RCC 7860 (cell line): ENCODE results near the gene TRIM28.
"Not testable (repeated sequence)": the region's sequence is repeated elsewhere in the genome, so short reads cannot be mapped to it uniquely, and the experiment has no call there.

Experiments used
- DNase-seq: peaks from one replicate; pipeline ENCODE4 v3.0.0-alpha.2; 2015; ENCODE audit warnings: low spot score
- FAIRE-seq: peaks from 2 replicates; lab custom pipeline; 2012; peaks lifted over from hg19 to GRCh38; lab: Jason Lieb, UNC

Gene TRIM28

GRCh38 chr19:58543826-58544590 lies at the start of gene TRIM28:
Gene TRIM28 (plus strand): TSS chr19:58544064. CDS start chr19:58544758, 694 bp downstream.
- DNase-seq (peak; percentile 97), FAIRE-seq (peak; percentile 80)

DNA sequence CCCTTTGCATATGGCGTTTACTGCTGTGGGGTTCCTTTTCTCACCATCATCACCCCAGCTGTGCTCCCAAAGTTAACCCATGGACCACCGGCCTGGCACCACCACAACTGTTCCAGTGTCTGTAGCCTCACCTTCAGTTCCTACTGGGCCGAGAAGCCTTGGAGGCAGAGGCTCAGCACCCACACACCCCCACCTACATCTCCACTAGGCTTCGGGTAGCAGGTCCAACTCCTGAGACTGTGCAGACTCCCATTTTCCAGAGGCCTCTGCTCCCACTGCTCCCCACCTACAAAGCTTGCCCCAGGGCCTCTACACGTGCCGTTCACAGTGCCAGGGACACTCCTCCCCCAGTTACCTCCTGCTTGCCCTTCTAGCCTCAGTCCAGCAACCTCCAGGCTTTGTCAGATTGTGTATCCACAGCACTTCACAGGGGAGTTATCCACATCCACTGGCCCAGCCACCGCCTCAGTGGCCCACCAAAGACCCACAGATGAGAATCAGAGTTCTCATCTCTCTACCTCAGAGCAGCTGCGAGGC lies 46.2 kb upstream of the TRIM28 start:
- FAIRE-seq (no peak), DNase-seq (no peak)

GRCh38 chr19:58498316-58499020 lies 45.4 kb upstream of the TRIM28 start:
- DNase-seq (no peak), FAIRE-seq (no peak)

GRCh38 chr19:58499021-58499927 lies 44.6 kb upstream of the TRIM28 start:
- FAIRE-seq (no peak), DNase-seq (peak; percentile 45)

DNA sequence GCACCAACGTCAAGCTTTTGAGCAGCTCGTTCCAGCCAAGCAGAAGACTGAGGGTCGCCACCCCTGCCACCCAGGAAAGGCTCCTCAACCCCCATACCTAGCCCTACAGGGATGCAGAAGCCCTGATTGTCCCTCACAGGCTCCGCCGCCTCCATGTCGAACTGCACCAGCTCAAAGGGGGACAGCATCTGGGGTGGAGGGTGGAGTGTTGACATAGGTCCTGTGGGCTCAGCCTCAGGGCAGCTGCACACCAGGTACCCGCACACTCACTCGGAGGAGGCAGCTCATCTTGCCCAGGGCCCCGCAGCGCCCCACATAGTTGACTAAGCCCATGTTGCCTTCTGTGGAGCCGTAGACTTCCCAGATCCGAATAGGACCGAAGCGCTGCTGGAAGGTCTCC lies 43.6 kb upstream of the TRIM28 start:
- no peak for DNase-seq
- no peak for FAIRE-seq

- DNase-seq, FAIRE-seq: not testable (repeated sequence)
Observed at GRCh38 chr19:58507602-58508223, 36.2 kb upstream of the TRIM28 start.

DNA sequence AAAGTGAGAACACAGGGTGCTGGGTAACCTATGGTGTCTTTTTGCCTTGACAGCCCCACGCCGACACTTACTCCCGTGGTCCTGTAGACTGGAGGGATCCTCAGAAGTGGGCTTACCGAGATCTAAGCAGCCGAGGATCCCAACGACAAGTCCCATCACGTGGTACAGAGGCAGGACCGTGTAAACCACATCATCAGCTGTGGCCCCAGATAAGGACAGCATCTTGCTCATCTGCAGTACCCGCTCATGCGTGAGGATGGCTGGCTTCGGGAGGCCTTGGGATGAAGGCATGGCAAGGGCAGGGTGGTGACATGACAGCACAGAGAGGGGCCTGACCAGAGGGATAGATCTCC lies 34.2 kb upstream of the TRIM28 start:
- peak; percentile 5 for DNase-seq
- FAIRE-seq: no peak

GRCh38 chr19:58510084-58510862 lies 33.6 kb upstream of the TRIM28 start:
- DNase-seq (no peak), FAIRE-seq (no peak)

DNA sequence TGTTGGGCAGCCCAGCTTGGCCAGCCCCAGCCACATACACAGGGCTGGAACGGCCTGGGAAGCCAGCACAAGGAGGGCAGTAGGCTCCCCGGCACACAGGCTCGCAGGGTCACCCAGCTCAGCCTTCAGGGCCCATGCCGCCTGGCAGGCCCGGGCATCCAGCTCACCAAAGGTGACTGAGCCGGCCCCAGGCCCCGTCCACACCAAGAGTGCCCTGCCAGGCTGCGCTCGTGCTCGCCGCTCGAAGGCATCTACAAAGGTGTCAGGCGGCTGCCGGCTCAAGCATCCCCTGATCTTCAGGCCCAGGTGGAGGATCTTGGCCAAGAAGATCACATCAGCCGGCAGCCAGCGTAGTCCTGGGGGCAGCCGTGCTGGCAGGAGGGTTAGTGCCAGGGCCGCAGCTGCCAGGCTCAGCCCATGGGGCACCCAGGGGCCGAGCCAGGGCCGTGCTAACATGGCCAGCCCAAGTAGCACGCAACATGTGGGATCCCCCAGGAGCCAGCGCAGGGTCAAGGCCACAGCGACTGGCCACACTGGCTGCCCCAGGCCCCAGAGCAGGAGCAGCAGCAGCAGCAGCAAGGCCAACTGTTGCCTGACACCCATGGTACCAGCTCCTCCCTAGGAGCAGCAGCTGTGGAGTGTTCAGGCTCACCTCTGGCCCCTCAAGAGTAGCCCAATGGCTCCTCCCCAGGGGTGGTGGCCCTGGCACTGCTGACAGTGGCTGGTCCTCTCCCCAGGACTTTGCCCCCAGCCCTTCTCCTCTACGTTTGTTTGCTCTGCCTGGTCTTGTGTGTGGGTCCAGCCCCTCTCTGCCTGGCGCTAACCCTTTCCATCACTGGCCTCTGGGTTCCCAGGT lies 32.3 kb upstream of the TRIM28 start, which contains the start of gene SLC27A5:
Gene SLC27A5, minus strand, starts transcription at position 640 of the 856 bp plus-strand sequence. Its CDS starts 37 bp downstream, at position 603.
- FAIRE-seq: no peak
- no peak for DNase-seq

DNA sequence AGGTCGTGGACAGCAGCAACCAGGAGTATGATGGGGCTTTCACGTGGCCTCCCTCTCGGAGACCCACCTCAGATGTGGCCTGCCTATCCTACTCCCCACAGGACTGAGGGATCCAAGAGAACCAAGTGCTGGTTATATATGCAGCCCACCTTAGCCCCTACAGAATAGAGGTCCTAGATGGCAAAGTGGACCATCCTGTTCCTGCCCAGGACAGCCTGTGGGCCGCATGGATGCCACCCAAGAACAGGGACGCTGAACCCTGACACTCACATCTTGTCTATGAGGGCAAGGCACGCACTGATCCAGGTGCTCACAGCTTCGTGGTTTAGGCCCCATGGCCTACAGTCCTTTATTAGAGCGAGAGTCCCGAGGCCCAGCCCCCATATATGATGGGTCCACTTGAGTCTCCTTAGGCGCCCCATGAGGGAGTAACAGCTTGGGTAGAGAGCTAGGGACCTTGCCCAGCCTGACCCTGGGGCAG lies 30.6 kb upstream of the TRIM28 start:
- FAIRE-seq (no peak), DNase-seq (no peak)

- FAIRE-seq: no peak
- DNase-seq: no peak
Observed at GRCh38 chr19:58513694-58514563, 29.9 kb upstream of the TRIM28 start.

DNA sequence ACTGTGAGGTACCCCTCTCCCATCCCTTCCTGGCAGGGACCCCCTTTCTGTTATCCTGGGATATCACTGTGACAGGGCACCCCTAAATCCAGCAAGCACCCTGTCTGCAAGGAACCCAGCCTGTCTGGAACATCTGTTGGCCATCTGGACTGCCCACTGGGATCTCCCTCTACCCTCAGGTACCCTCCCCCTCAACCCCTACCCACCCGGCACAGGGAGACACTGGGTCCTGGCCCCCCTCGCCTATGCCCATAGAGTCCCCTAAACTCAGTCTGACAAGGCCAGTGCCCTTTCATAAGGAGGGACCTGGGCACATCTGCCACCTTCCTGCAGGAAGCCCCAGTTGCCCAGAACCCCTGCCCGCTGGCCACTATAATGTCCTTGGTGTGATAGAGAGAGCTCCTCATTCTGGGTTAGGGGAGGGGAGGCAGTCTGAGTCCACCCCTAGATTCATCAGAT lies 29.3 kb upstream of the TRIM28 start:
- no peak for DNase-seq
- FAIRE-seq: no peak

DNA sequence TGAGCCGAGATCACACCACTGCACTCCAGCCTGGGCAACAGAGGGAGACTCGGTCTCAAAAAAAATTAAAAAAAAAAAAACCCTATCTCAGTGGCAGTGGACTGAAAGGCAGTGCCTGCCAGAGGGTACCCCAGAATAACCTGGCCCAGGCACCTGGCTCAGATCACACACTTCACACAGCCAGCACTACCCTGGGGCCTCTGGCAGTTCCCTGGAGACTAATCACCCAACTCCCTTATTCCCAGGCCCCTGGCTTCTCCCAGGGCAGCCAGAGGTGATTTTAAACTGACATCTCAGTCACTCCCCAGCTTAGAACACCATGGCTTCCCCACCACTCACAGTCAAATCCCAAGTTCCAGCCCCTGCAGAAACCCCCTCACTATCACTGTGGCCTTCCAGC lies 28.6 kb upstream of the TRIM28 start:
- DNase-seq: no peak

DNA sequence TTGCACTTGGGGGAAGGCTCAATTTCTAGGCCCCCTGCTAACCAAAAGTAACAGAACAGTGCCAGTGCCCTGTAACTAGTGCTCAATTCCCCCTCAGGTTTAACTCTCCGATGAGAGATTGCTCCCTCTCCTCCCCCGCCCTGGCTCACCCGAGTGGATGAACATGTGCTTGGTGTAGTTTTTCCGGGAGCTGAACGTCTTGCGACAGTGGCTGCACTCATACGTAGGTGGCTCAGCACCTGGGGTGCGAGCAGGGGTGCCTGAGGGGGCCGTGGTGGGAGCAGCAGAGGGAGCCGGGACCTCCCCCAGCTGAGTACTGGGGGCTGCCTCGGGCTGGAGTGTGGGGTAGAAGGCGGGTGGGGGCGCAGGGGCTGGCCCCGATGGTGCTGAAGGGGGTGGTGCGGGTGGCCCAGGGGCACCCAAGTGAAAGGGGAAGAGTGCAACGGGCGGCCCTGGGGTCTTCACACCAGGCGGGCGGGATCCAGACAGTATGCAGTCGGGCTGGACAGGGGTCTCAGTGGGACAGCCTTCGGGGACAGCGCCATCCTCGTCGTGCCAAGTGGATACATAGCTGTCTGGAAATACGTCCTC lies 27.5 kb upstream of the TRIM28 start:
- DNase-seq: no peak
- no peak for FAIRE-seq

More for the DNA sequence above, 28.6 kb upstream of the TRIM28 start:
- FAIRE-seq: no peak

- FAIRE-seq (no peak), DNase-seq (no peak)
Observed at GRCh38 chr19:58516964-58517833, 26.7 kb upstream of the TRIM28 start.
